ENCODE data around the gene PTPRM.

- TF ChIP-seq CTCF (IDR thresholded peaks at IDR 0.05) (no peak), POLR2A (IDR thresholded peaks at IDR 0.05) (no peak), POLR2AphosphoS5 (IDR thresholded peaks at IDR 0.05) (no peak), EP300 (IDR thresholded peaks at IDR 0.05) (no peak)
Observed at GRCh38 chr18:7647500-7647899, 80.4 kb downstream of the PTPRM start.

All from gastroesophageal sphincter (tissue), 3 donors.